ENCODE measurements around the gene U2SURP. TPM values are rescaled to one million over a fixed set of nuclear protein-coding genes. Genes with fewer than 3 reads are reported as not detected.

Gene U2SURP
- polyA plus RNA-seq, 2 donors, result 22.5 to 24.3 TPM

DNA sequence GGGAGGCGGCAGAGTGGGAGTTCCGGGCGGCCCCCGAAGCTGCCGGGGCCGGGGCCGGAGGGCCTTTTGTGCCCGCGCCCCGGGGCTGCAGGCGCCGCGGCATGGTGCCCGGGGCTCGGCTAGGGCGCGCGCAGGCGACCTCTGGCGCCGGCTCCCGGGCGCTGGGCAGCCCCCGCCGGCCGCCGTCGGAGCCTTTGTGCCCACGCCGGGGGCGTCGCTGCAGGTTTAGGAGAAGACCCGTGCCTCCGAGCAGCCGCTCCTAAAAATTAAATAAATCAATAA, 38.2 kb upstream of the U2SURP start:
- H3K4me1 ChIP-seq (ENCODE audit: control insufficient read depth in 2 of 2, insufficient read depth in 2 of 2, low read length in 1 of 2), result peaks cover 8 to 13% of the 10 kb centered on the region in 2 donors
- no peak overlapping the region for H3K27ac ChIP-seq (ENCODE audit: low read depth in 2 of 2, low read length in 1 of 2)
- H3K27me3 ChIP-seq (ENCODE audit: control insufficient read depth in 1 of 2, insufficient read depth in 2 of 2, low read length in 2 of 2), result peaks cover 11 to 20% of the 10 kb centered on the region in 2 donors
- H3K9me3 ChIP-seq (ENCODE audit: control insufficient read depth in 2 of 2, insufficient read depth in 1 of 2, low read depth in 1 of 2, low read length in 1 of 2), result peaks cover 0 to 7% of the 10 kb centered on the region in 2 donors
- 1% methylated on average over 23 to 35 of the region's 35 CpGs for WGBS, 2 donors
- H3K36me3 ChIP-seq (ENCODE audit: control insufficient read depth in 2 of 2, insufficient read depth in 2 of 2, low read length in 1 of 2), result no peaks in the 10 kb centered on the region
- H3K4me3 ChIP-seq (ENCODE audit: low read depth in 1 of 2, low read length in 2 of 2), result peak overlapping the region in 1 of 2 donors; percentile 62

DNA sequence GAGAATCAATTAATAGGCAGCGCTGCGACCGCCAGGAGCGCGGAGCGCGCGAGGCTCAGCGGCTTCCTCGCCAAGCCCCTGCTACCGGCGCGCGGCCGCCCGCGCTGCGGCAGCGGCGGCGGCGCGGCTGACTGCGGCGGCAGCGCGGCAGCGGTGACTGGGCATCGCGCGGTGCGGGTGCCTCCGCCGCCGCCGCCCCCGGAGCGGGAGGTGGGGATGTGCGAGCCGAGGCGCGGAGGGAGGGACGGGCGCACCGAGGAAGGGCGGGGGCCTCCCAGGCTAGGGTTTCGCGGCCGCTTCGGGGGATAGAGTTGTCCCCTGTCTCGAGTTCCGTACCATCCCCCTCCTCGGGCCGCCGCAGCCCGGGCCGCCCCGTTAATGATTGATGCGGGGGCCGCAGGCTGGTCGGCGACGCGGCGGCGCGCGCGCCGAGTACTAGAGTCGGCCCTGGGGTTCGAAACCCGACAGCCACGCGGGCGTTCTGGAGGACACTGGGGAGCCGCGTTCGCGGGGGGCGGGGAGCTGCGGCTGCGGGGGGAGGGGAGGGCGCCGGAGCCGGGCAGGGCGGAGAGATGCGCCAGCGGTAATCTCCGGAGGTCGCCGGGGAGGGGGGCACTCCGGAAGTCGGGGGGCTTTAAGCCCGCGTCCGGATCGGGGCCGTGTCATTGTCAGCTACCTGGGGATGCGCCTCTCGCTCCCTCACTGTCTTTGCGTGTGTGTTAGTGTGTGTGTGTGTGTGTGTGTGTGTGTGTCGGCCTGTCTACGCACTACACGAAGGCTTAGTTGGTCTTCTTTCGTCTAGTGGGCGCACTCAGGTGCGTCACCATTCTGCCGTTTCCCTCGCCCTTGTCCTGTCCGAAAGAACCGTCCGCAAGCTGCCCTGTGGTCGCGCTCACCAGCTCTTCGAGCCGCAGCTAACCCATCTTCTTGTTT, 37.6 kb upstream of the U2SURP start, which contains the start of gene PAQR9:
TSS of gene PAQR9 (minus strand) at position 159 of the 933 bp plus-strand sequence. CDS start 338 bp downstream, outside the sequence.
- Histone ChIP-seq H3K4me3 (ENCODE audit: low read depth in 1 of 2, low read length in 2 of 2) (peak within 1 kb of the TSS; percentile 49 to 62), H3K4me1 (ENCODE audit: control insufficient read depth in 2 of 2, insufficient read depth in 2 of 2, low read length in 1 of 2) (peaks cover 8 to 13% of the 10 kb centered on the region in 2 donors), H3K36me3 (ENCODE audit: control insufficient read depth in 2 of 2, insufficient read depth in 2 of 2, low read length in 1 of 2) (no peaks in the 10 kb centered on the region), H3K27ac (ENCODE audit: low read depth in 2 of 2, low read length in 1 of 2) (no peak within 1 kb of the TSS), H3K27me3 (ENCODE audit: control insufficient read depth in 1 of 2, insufficient read depth in 2 of 2, low read length in 2 of 2) (peaks cover 11 to 20% of the 10 kb centered on the region in 2 donors), H3K9me3 (ENCODE audit: control insufficient read depth in 2 of 2, insufficient read depth in 1 of 2, low read depth in 1 of 2, low read length in 1 of 2) (peaks cover 0 to 9% of the 10 kb centered on the region in 2 donors)
- WGBS, 2 donors, result 3 to 4% methylated on average over 94 to 117 of the region's 117 CpGs

DNA sequence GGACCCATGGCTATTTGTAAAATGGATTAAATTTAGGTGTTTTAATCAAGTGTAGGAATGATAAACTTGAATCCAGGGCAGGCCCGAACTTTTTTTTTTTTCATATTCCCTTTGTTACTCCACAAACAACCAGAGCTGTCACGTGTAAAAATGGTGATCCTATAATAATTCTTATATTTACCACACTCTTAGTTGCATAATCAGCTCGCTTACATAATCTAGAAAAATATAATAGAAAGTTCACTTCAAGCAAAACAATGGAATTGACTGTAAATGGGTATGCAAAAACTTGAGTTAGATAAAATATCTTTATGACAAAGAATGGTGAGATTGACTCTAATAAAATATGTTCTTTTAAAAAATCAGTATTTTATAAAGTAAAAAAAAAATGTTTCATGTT, 35.8 kb upstream of the U2SURP start:
- Histone ChIP-seq H3K27me3 (ENCODE audit: control insufficient read depth in 1 of 2, insufficient read depth in 2 of 2, low read length in 2 of 2) (peaks cover 11 to 20% of the 10 kb centered on the region in 2 donors), H3K27ac (ENCODE audit: low read depth in 2 of 2, low read length in 1 of 2) (no peak overlapping the region), H3K4me3 (ENCODE audit: low read depth in 1 of 2, low read length in 2 of 2) (no peak overlapping the region), H3K9me3 (ENCODE audit: control insufficient read depth in 2 of 2, insufficient read depth in 1 of 2, low read depth in 1 of 2, low read length in 1 of 2) (peaks cover 0 to 9% of the 10 kb centered on the region in 2 donors), H3K36me3 (ENCODE audit: control insufficient read depth in 2 of 2, insufficient read depth in 2 of 2, low read length in 1 of 2) (no peaks in the 10 kb centered on the region), H3K4me1 (ENCODE audit: control insufficient read depth in 2 of 2, insufficient read depth in 2 of 2, low read length in 1 of 2) (peaks cover 8 to 13% of the 10 kb centered on the region in 2 donors)
- 75 to 86% methylated on average over 3 of the region's 3 CpGs for WGBS, 2 donors

DNA sequence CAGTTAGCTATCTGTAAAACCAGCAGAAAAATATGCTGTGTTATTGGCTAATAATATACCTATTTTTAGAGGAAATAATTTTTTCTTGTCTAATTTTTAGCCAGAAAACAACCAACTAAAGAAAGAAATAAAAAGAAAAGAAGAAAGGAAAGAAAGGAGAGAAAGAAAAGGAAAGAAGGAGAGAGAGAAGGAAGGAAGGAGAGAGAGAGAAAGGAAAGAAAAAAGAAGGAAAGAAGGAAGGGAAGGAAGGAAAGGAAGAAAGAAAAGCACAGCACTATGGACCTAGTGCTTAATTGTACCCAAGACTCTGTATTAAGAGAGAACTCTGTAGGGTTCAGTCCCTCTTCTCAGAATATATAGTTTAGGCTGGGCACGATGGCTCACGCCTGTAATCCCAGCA, 34.6 kb upstream of the U2SURP start:
- Histone ChIP-seq H3K27me3 (ENCODE audit: control insufficient read depth in 1 of 2, insufficient read depth in 2 of 2, low read length in 2 of 2) (peaks cover 11 to 20% of the 10 kb centered on the region in 2 donors), H3K9me3 (ENCODE audit: control insufficient read depth in 2 of 2, insufficient read depth in 1 of 2, low read depth in 1 of 2, low read length in 1 of 2) (peaks cover 0 to 9% of the 10 kb centered on the region in 2 donors), H3K36me3 (ENCODE audit: control insufficient read depth in 2 of 2, insufficient read depth in 2 of 2, low read length in 1 of 2) (no peaks in the 10 kb centered on the region), H3K27ac (ENCODE audit: low read depth in 2 of 2, low read length in 1 of 2) (no peak overlapping the region), H3K4me1 (ENCODE audit: control insufficient read depth in 2 of 2, insufficient read depth in 2 of 2, low read length in 1 of 2) (peaks cover 8 to 13% of the 10 kb centered on the region in 2 donors), H3K4me3 (ENCODE audit: low read depth in 1 of 2, low read length in 2 of 2) (no peak overlapping the region)
- WGBS, 2 donors, result 91 to 93% methylated on average over 2 of the region's 2 CpGs

DNA sequence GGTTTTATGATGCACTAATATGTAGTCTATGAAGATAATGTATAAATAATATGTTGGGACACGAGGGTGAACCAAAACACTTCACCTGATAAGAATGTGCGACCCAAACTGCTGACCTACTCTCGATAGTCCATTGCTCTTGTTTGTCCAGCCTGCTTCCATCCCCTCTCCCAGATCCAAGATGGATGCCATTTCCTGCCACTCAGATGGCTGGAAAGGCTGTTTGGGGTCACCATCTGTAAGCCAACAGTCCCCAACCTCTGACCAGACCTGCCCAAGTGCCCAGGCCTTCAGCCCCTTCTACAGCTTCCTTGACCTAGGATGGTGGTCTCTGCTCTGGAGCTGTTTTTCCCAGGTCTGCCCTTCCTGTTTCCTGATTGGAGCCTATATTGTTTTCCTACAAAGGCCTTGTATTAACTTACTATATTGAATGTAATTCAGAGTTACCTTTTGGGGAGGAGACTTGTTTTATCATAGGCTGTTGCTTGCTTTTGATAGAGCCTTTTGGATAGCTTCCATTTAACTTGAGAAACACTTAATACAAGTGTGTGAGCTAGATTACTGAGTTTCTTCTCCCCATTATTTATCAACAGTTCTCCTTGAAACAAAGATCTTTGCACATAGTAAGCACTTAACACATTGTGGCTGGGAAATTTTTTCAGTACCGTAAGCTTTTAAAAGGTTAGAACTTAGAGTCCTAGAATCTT, 32.9 kb upstream of the U2SURP start:
- Histone ChIP-seq H3K27ac (ENCODE audit: low read depth in 2 of 2, low read length in 1 of 2) (no peak overlapping the region), H3K4me3 (ENCODE audit: low read depth in 1 of 2, low read length in 2 of 2) (no peak overlapping the region), H3K27me3 (ENCODE audit: control insufficient read depth in 1 of 2, insufficient read depth in 2 of 2, low read length in 2 of 2) (peaks cover 0 to 13% of the 10 kb centered on the region in 2 donors), H3K4me1 (ENCODE audit: control insufficient read depth in 2 of 2, insufficient read depth in 2 of 2, low read length in 1 of 2) (peaks cover 3 to 7% of the 10 kb centered on the region in 2 donors), H3K9me3 (ENCODE audit: control insufficient read depth in 2 of 2, insufficient read depth in 1 of 2, low read depth in 1 of 2, low read length in 1 of 2) (peaks cover 0 to 2% of the 10 kb centered on the region in 2 donors), H3K36me3 (ENCODE audit: control insufficient read depth in 2 of 2, insufficient read depth in 2 of 2, low read length in 1 of 2) (no peaks in the 10 kb centered on the region)
- WGBS, 2 donors, result 83 to 87% methylated on average over 4 of the region's 4 CpGs

DNA sequence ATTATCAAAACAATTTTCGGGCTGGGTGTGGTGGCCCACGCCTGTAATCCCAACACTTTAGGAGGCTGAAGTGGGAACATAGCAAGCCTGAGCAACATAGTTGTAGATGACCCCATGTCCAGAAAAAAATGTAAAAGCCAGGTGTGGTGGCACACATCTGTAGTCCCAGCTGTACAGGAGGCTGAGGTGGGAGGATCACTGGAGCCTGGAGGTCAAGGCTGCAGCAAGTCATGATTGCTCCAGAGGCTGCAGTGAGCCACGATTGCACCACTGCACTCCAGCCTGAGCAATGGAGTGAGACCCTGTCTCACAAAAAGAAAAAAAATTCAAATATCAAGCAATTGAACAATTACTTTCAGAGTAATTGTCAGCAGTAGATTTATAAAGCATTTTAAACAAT, 29.9 kb upstream of the U2SURP start:
- Histone ChIP-seq H3K4me1 (ENCODE audit: control insufficient read depth in 2 of 2, insufficient read depth in 2 of 2, low read length in 1 of 2) (no peaks in the 10 kb centered on the region), H3K27ac (ENCODE audit: low read depth in 2 of 2, low read length in 1 of 2) (no peak overlapping the region), H3K9me3 (ENCODE audit: control insufficient read depth in 2 of 2, insufficient read depth in 1 of 2, low read depth in 1 of 2, low read length in 1 of 2) (peaks cover 0 to 2% of the 10 kb centered on the region in 2 donors), H3K36me3 (ENCODE audit: control insufficient read depth in 2 of 2, insufficient read depth in 2 of 2, low read length in 1 of 2) (no peaks in the 10 kb centered on the region), H3K4me3 (ENCODE audit: low read depth in 1 of 2, low read length in 2 of 2) (no peak overlapping the region), H3K27me3 (ENCODE audit: control insufficient read depth in 1 of 2, insufficient read depth in 2 of 2, low read length in 2 of 2) (no peaks in the 10 kb centered on the region)
- 78 to 81% methylated on average over 3 of the region's 3 CpGs for WGBS, 2 donors

DNA sequence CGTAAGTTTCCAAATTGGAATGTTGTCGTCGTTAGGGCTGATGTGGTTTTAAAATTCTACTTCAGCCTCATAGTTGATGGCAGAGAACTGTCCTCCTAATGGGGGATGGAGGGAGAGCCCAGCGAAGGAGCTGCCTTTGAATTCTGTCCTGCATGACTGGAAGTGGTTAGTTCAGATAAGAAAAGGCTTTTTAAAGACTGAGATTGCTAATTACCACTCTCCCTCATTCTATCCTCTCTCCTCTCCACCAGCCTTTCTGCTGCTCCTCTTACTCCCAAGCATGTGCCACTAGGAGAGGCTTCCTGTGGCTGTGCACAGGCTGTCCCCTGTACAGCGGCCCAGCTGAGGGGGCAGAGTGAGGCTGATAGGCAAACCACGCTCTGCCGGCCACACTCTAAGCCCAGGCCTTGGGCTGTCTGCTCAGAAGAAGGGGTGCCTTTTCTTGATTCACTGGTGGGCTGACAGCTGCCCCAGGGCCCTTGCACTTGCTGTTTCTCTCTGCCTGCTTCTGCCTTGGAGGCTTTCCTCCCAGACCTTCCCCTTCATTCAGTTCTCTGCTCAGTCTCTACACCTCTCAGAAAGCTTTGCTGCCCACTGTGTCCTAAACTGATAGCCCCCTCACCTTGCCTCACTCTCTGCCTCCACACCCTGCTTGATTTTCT, 29.1 kb upstream of the U2SURP start:
- no peaks in the 10 kb centered on the region for H3K4me1 ChIP-seq (ENCODE audit: control insufficient read depth in 2 of 2, insufficient read depth in 2 of 2, low read length in 1 of 2)
- no peaks in the 10 kb centered on the region for H3K36me3 ChIP-seq (ENCODE audit: control insufficient read depth in 2 of 2, insufficient read depth in 2 of 2, low read length in 1 of 2)
- WGBS, 2 donors, result 89% methylated on average over 7 of the region's 7 CpGs
- no peaks in the 10 kb centered on the region for H3K27me3 ChIP-seq (ENCODE audit: control insufficient read depth in 1 of 2, insufficient read depth in 2 of 2, low read length in 2 of 2)
- H3K9me3 ChIP-seq (ENCODE audit: control insufficient read depth in 2 of 2, insufficient read depth in 1 of 2, low read depth in 1 of 2, low read length in 1 of 2), result peaks cover 0 to 2% of the 10 kb centered on the region in 2 donors
- no peak overlapping the region for H3K4me3 ChIP-seq (ENCODE audit: low read depth in 1 of 2, low read length in 2 of 2)
- H3K27ac ChIP-seq (ENCODE audit: low read depth in 2 of 2, low read length in 1 of 2), result no peak overlapping the region

DNA sequence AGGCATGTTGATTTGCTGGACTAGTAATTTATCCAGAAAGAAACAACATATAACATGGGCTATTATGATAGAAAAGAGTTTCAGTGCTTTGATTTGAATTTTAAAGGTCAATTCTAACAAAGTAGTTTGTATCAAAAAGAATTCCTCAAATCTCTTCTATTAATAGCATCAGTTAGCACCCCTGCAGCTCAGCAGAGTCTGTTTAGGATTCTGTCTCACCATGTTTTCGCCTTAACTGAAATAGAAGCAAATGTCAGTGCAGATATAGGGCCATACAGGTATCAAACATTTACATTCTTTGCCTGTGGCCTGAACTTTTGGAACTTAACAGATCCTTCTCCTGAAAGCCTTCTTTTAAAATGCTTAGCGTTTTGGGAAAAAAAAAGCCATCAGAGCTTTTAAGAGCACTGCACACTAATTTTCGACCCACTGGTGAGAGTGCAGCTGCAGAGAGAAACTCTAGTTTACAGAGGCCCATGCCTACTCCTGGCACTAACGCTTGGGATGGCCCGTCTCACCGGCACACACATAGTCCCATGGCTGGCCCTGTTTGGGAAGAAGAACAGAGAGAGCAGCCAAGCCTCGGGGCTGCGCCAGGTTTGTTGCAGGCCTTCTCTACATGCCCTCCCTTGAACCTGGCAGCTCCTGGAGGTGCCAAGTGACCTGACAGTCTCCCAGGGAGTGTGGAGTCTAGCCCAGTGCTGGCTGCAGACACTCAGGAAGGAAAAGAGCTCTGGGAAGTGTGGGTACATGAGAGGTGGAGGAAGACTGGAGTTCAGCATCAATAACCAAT, 28.0 kb upstream of the U2SURP start:
- Histone ChIP-seq H3K36me3 (ENCODE audit: control insufficient read depth in 2 of 2, insufficient read depth in 2 of 2, low read length in 1 of 2) (no peaks in the 10 kb centered on the region), H3K27me3 (ENCODE audit: control insufficient read depth in 1 of 2, insufficient read depth in 2 of 2, low read length in 2 of 2) (no peaks in the 10 kb centered on the region), H3K9me3 (ENCODE audit: control insufficient read depth in 2 of 2, insufficient read depth in 1 of 2, low read depth in 1 of 2, low read length in 1 of 2) (peaks cover 0 to under 1% of the 10 kb centered on the region in 2 donors), H3K4me1 (ENCODE audit: control insufficient read depth in 2 of 2, insufficient read depth in 2 of 2, low read length in 1 of 2) (no peaks in the 10 kb centered on the region), H3K4me3 (ENCODE audit: low read depth in 1 of 2, low read length in 2 of 2) (no peak overlapping the region), H3K27ac (ENCODE audit: low read depth in 2 of 2, low read length in 1 of 2) (no peak overlapping the region)
- WGBS, 2 donors, result 73 to 81% methylated on average over 8 of the region's 8 CpGs

Data from esophagus (tissue), 2 donors.